GM23338 (cell line): ENCODE results near the gene TSEN2. TPM values are rescaled to one million over a fixed set of nuclear protein-coding genes. Genes with fewer than 3 reads are reported as not detected.

Source experiments
- ATAC-seq: fragments of 200-7000 bp; cut with Tn5 transposase; 3 replicates; pipeline ENCODE4 v1.9.1; 2020
- DNase-seq: peaks from one replicate; pipeline ENCODE4 v3.0.0-alpha.2; 2015; ENCODE audit warnings: low spot score
- H2AFZ ChIP-seq: fragments of 200-600 bp; sonication (generic); 2 replicates; pipeline ENCODE4 v1.8.0; 2016; ENCODE audit warnings: antibody characterized with exemption, mild to moderate bottlenecking, moderate library complexity
- H3F3A ChIP-seq: fragments of 200-600 bp; sonication (generic); replicated peaks from 2 replicates; pipeline ENCODE4 v1.8.0; 2017; ENCODE audit warnings: antibody characterized with exemption, mixed run types, low read depth
- H3K27ac ChIP-seq: fragments of 200-600 bp; sonication (generic); 2 replicates; pipeline ENCODE4 v1.6.1; 2016; ENCODE audit warnings: low read depth
- H3K27me3 ChIP-seq: fragments of 200-600 bp; sonication (generic); 2 replicates; pipeline ENCODE4 v1.8.0; 2016; ENCODE audit warnings: mild to moderate bottlenecking, mixed run types, moderate library complexity; ENCODE audit not compliant: insufficient read depth
- H3K36me3 ChIP-seq: fragments of 200-600 bp; sonication (generic); 2 replicates; pipeline ENCODE4 v1.8.0; 2016; ENCODE audit warnings: mild to moderate bottlenecking; ENCODE audit not compliant: insufficient read depth
- H3K4me1 ChIP-seq: fragments of 200-600 bp; sonication (generic); 2 replicates; pipeline ENCODE4 v1.8.0; 2016; ENCODE audit warnings: mild to moderate bottlenecking, moderate library complexity; ENCODE audit not compliant: insufficient read depth
- H3K4me2 ChIP-seq: fragments of 200-600 bp; sonication (generic); 2 replicates; pipeline ENCODE4 v1.7.1; 2017; ENCODE audit warnings: mixed run types
- H3K4me3 ChIP-seq: fragments of 200-600 bp; sonication (generic); 2 replicates; pipeline ENCODE4 v1.6.1; 2016; ENCODE audit warnings: mixed run types
- H3K79me2 ChIP-seq: fragments of 200-600 bp; sonication (generic); replicated peaks from 2 replicates; pipeline ENCODE4 v1.8.0; 2017; ENCODE audit warnings: mild to moderate bottlenecking; ENCODE audit not compliant: insufficient read depth
- H3K9me2 ChIP-seq: fragments of 200-600 bp; sonication (generic); 2 replicates; pipeline ENCODE4 v1.8.0; 2017; ENCODE audit not compliant: insufficient read depth
- H4K20me1 ChIP-seq: fragments of 200-600 bp; sonication (generic); replicated peaks from 2 replicates; pipeline ENCODE4 v1.8.0; 2017; ENCODE audit warnings: mild to moderate bottlenecking; ENCODE audit not compliant: insufficient read depth
- H3K27ac Mint-ChIP-seq: 2 replicates; pipeline ENCODE4 v1.8.0; 2020; ENCODE audit warnings: inconsistent platforms, mild to moderate bottlenecking, moderate library complexity, mixed read lengths
- H3K27me3 Mint-ChIP-seq: 3 replicates; pipeline ENCODE4 v1.8.0; 2022; ENCODE audit warnings: low read depth, mild to moderate bottlenecking, moderate library complexity, mixed read lengths, inconsistent platforms; ENCODE audit not compliant: insufficient read depth, poor library complexity
- H3K36me3 Mint-ChIP-seq: 3 replicates; pipeline ENCODE4 v1.8.0; 2021; ENCODE audit warnings: low read depth, mild to moderate bottlenecking, inconsistent platforms, moderate library complexity, mixed read lengths
- H3K4me1 Mint-ChIP-seq: 3 replicates; pipeline ENCODE4 v1.8.0; 2020; ENCODE audit warnings: mild to moderate bottlenecking, inconsistent platforms, mixed read lengths
- H3K4me3 Mint-ChIP-seq: 3 replicates; pipeline ENCODE4 v1.8.0; 2021; ENCODE audit warnings: moderate library complexity, mild to moderate bottlenecking, inconsistent platforms, mixed read lengths
- H3K9me3 Mint-ChIP-seq: 3 replicates; pipeline ENCODE4 v1.8.0; 2020; ENCODE audit warnings: moderate library complexity, mild to moderate bottlenecking, inconsistent platforms, mixed read lengths
- EZH2 ChIP-seq: fragments of 200-600 bp; sonication (generic); IDR thresholded peaks from one replicate; pipeline ENCODE4 v1.8.0; 2017; ENCODE audit warnings: antibody characterized with exemption, mild to moderate bottlenecking, low read depth; ENCODE audit not compliant: unreplicated experiment
- EZH2phosphoT487 ChIP-seq: fragments of 200-600 bp; sonication (generic); IDR thresholded peaks from one replicate; pipeline ENCODE4 v1.8.1; 2018; ENCODE audit warnings: antibody characterized with exemption; ENCODE audit not compliant: unreplicated experiment
- JUNB ChIP-seq: IDR thresholded peaks from one replicate; pipeline ENCODE4 v1.6.1; 2016; ENCODE audit warnings: antibody characterized with exemption; ENCODE audit not compliant: unreplicated experiment
- NANOG ChIP-seq: IDR thresholded peaks from 2 replicates; pipeline ENCODE4 v1.6.1; 2016; ENCODE audit warnings: antibody characterized with exemption, borderline replicate concordance
- POLR2AphosphoS5 ChIP-seq: IDR thresholded peaks from 2 replicates; pipeline ENCODE4 v1.6.1; 2016; ENCODE audit warnings: antibody characterized with exemption, low read depth
- STAT1 ChIP-seq: IDR thresholded peaks from one replicate; pipeline ENCODE4 v1.6.1; 2016; ENCODE audit warnings: antibody characterized with exemption; ENCODE audit not compliant: unreplicated experiment
- ZNF114 ChIP-seq: fragments of 250-450 bp; sonication (Bioruptor Pico); IDR thresholded peaks from 2 replicates; pipeline ENCODE4 v1.5.0; 2020; ENCODE audit warnings: mild to moderate bottlenecking, moderate library complexity
- ZNF331 ChIP-seq: fragments of 250-450 bp; sonication (Bioruptor Pico); IDR thresholded peaks from 2 replicates; pipeline ENCODE4 v1.5.0; 2020; ENCODE audit warnings: low read depth, mild to moderate bottlenecking, moderate library complexity
- polyA plus RNA-seq: library from polyadenylated mRNA; unstranded; fragments of >200 nt; fragmentation: Nextera tagmentation; extraction: Ambion mirVana; gene quantifications from 2 replicates; pipeline ENCODE4 v1.2.1, GENCODE V29; 2016
- total RNA-seq: library from RNA; depleted of rRNA; stranded (reverse); fragments of >200 nt; shearing (Covaris generic); gene quantifications from 2 replicates; pipeline ENCODE4 v1.2.3, GENCODE V29; 2014
- TF ChIP-seq, protein P1 (sequence below), 2 experiments: fragments of 200-600 bp in 1 of 2; sonication (generic) in 1 of 2; conservative IDR thresholded peaks; 2 replicates each; pipeline versions ENCODE4 v1.5.1 to v1.6.1; 2016 to 2017; ENCODE audit warnings: antibody characterized with exemption in 2 of 2, low read depth in 2 of 2, mild to moderate bottlenecking in 2 of 2, moderate library complexity in 1 of 2
- TF ChIP-seq, protein P2 (sequence below): IDR thresholded peaks from 2 replicates; pipeline ENCODE4 v1.6.1; 2016; ENCODE audit warnings: antibody characterized with exemption
- TF ChIP-seq, protein P3 (sequence below): IDR thresholded peaks from one replicate; pipeline ENCODE4 v1.6.1; 2018; ENCODE audit warnings: antibody characterized with exemption; ENCODE audit not compliant: unreplicated experiment

The TSEN2 gene
- total and polyA plus RNA-seq, 2 experiments from 2014 or later: 27.7 to 30.0 TPM

DNA sequence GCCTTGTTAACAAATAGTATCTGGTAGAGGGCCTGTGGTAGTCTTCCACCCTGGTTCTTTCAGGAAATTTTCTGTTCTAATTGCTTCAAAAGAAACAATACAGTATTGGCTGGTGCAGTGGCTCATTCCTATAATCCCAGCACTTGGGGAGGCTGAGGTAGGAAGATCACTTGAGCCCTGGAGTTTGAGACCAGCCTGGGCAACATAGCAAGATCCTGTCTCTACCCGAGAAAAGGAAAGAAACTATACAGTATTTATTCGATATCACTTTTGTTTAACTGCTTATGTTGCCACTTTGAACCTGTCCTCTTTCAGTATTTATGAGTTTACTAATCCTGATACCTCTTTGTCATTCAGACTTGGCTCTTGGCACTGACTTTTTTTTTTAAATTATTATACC is 77.1 kb downstream of the TSEN2 start:
- no peak overlapping the region for H3K4me3 ChIP-seq
- no peaks in the 10 kb centered on the region for H3K9me2 ChIP-seq
- peaks cover 59% of the 10 kb centered on the region for H4K20me1 ChIP-seq
- DNase-seq (no peak), ATAC-seq (no peak)
- Mint-ChIP-seq H3K9me3 (no peaks in the 10 kb centered on the region), H3K36me3 (peaks cover 2% of the 10 kb centered on the region; the same call in 1 of the 3 replicates), H3K4me1 (peaks cover 39% of the 10 kb centered on the region), H3K27me3 (peaks cover 3% of the 10 kb centered on the region), H3K27ac (no peak overlapping the region), H3K4me3 (no peak overlapping the region)
- no peak overlapping the region for H2AFZ ChIP-seq
- peaks cover 38% of the 10 kb centered on the region for H3K4me1 ChIP-seq
- H3K27me3 ChIP-seq: no peaks in the 10 kb centered on the region
- TF ChIP-seq STAT1: no peak
- TF ChIP-seq, protein P1, sequence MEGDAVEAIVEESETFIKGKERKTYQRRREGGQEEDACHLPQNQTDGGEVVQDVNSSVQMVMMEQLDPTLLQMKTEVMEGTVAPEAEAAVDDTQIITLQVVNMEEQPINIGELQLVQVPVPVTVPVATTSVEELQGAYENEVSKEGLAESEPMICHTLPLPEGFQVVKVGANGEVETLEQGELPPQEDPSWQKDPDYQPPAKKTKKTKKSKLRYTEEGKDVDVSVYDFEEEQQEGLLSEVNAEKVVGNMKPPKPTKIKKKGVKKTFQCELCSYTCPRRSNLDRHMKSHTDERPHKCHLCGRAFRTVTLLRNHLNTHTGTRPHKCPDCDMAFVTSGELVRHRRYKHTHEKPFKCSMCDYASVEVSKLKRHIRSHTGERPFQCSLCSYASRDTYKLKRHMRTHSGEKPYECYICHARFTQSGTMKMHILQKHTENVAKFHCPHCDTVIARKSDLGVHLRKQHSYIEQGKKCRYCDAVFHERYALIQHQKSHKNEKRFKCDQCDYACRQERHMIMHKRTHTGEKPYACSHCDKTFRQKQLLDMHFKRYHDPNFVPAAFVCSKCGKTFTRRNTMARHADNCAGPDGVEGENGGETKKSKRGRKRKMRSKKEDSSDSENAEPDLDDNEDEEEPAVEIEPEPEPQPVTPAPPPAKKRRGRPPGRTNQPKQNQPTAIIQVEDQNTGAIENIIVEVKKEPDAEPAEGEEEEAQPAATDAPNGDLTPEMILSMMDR (conservative IDR thresholded peaks at IDR 0.05; ENCODE audit: low read depth in 2 of 2): no peak
- no peak for TF ChIP-seq ZNF114
- no peak for TF ChIP-seq NANOG
- no peaks in the 10 kb centered on the region for H3K36me3 ChIP-seq
- H3K27ac ChIP-seq: no peak overlapping the region
- peaks cover 92% of the 10 kb centered on the region for H3K79me2 ChIP-seq
- H3F3A ChIP-seq: peaks cover 2% of the 10 kb centered on the region; the same call in 1 of the 2 replicates
- H3K4me2 ChIP-seq: no peak overlapping the region

- Mint-ChIP-seq H3K9me3 (no peaks in the 10 kb centered on the region), H3K27ac (no peak overlapping the region), H3K36me3 (peaks cover 3% of the 10 kb centered on the region; the same call in 1 of the 3 replicates), H3K4me1 (peaks cover 39% of the 10 kb centered on the region), H3K4me3 (no peak overlapping the region), H3K27me3 (peaks cover 3% of the 10 kb centered on the region)
- Histone ChIP-seq H3K4me1 (peaks cover 38% of the 10 kb centered on the region), H4K20me1 (peaks cover 60% of the 10 kb centered on the region), H3K79me2 (peaks cover 98% of the 10 kb centered on the region), H3K9me2 (no peaks in the 10 kb centered on the region), H3K4me3 (no peak overlapping the region), H2AFZ (no peak overlapping the region), H3K36me3 (no peaks in the 10 kb centered on the region), H3K27me3 (no peaks in the 10 kb centered on the region), H3F3A (no peaks in the 10 kb centered on the region), H3K4me2 (no peak overlapping the region), H3K27ac (no peak overlapping the region; the same call in 1 of the 2 replicates)
- ATAC-seq (no peak), DNase-seq (no peak)
- TF ChIP-seq EZH2 (no peak), NANOG (no peak), EZH2phosphoT487 (no peak), ZNF331 (CRISPR knock-in tag) (no peak), STAT1 (no peak), JUNB (no peak), ZNF114 (no peak), POLR2AphosphoS5 (no peak)
- TF ChIP-seq, protein P2, sequence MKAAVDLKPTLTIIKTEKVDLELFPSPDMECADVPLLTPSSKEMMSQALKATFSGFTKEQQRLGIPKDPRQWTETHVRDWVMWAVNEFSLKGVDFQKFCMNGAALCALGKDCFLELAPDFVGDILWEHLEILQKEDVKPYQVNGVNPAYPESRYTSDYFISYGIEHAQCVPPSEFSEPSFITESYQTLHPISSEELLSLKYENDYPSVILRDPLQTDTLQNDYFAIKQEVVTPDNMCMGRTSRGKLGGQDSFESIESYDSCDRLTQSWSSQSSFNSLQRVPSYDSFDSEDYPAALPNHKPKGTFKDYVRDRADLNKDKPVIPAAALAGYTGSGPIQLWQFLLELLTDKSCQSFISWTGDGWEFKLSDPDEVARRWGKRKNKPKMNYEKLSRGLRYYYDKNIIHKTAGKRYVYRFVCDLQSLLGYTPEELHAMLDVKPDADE: no peak
- TF ChIP-seq, protein P3, sequence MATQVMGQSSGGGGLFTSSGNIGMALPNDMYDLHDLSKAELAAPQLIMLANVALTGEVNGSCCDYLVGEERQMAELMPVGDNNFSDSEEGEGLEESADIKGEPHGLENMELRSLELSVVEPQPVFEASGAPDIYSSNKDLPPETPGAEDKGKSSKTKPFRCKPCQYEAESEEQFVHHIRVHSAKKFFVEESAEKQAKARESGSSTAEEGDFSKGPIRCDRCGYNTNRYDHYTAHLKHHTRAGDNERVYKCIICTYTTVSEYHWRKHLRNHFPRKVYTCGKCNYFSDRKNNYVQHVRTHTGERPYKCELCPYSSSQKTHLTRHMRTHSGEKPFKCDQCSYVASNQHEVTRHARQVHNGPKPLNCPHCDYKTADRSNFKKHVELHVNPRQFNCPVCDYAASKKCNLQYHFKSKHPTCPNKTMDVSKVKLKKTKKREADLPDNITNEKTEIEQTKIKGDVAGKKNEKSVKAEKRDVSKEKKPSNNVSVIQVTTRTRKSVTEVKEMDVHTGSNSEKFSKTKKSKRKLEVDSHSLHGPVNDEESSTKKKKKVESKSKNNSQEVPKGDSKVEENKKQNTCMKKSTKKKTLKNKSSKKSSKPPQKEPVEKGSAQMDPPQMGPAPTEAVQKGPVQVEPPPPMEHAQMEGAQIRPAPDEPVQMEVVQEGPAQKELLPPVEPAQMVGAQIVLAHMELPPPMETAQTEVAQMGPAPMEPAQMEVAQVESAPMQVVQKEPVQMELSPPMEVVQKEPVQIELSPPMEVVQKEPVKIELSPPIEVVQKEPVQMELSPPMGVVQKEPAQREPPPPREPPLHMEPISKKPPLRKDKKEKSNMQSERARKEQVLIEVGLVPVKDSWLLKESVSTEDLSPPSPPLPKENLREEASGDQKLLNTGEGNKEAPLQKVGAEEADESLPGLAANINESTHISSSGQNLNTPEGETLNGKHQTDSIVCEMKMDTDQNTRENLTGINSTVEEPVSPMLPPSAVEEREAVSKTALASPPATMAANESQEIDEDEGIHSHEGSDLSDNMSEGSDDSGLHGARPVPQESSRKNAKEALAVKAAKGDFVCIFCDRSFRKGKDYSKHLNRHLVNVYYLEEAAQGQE: no peak
- TF ChIP-seq, protein P1 (conservative IDR thresholded peaks at IDR 0.05; ENCODE audit: low read depth in 2 of 2): no peak
These were observed 78.2 kb downstream of the TSEN2 start for GRCh38 chr3:12562451-12562850.
